Endothelial cell of hepatic sinusoid (primary cell): ENCODE data around the gene RTP2.

Experiments
- in situ Hi-C: cut with HindIII; loops from 2 replicates; pipeline ENCODE4 v1.10.0; 2017; ENCODE audit warnings: low sequenced_read_pairs

The RTP2 gene, protein sequence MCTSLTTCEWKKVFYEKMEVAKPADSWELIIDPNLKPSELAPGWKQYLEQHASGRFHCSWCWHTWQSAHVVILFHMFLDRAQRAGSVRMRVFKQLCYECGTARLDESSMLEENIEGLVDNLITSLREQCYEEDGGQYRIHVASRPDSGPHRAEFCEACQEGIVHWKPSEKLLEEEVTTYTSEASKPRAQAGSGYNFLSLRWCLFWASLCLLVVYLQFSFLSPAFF

DNA sequence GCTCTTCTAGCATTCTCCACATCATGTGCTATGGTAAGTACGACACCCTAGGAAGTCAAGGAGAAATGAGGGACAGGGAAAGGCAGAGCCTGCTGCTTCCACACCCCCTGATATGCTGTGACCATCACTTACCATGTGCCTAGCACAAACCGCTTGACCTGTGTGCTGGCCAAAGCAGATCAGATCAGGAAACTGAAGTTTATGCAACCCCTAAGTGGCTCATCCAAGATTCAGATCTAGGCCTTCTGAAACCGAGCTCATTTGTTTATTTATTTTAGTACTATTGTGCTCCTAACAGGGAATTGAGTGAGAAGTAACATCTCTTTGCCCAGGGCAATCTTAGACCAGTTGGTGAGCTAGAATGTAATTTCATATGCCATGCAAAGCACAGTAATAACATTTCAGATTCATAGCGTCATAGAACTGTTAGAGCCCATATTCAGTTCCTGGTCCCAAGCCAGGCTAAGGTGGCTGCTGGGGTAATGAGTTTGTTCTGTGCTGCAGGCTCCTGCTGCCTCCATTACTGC lies at the start of gene RTP2:
Gene RTP2 (minus strand): TSS at position 51 of the 527 bp plus-strand sequence. CDS start 429 bp downstream, outside the sequence.
- in situ Hi-C loops = no loop called here

GRCh38 chr3:187750513-187751123 lies 48.3 kb upstream of the RTP2 start:
- in situ Hi-C loops = no loop called here

DNA sequence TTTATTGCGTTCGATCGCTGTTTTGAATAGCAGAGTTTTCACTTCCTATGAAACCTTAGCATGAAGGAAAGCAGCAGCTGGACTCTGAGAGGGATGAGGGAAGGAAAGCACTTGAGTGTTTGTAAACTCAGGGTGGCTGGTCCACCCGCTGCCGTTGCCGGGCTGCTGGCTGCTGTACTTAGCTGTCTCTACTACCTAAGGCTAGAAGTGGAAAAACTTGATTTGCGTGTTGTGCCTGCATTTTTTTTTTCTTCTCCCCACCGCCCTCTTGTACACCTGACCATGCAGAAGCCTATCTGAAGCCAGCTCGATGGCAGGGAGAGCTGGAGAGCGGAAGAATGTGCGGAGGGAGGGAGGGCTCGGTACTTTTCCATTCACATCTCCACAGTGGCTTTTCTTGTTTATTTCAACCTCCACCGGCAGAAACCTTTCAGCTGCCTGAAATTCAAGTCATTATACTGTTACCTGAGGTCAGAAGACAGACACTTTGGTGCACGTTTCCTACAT lies 47.7 kb upstream of the RTP2 start:
- in situ Hi-C loops = no loop called here

GRCh38 chr3:187748050-187748481 lies 45.7 kb upstream of the RTP2 start:
- in situ Hi-C loops = loop anchor here (5.0 to 25.0 kb wide), 9 partner anchors 59 to 1119 kb away; partner anchors contain the start of gene LPP

- in situ Hi-C loops = loop anchor here (5.0 to 25.0 kb wide), 9 partner anchors 60 to 1120 kb away; partner anchors contain the start of gene LPP
Measured at GRCh38 chr3:187747506-187747905, 45.1 kb upstream of the RTP2 start.

- in situ Hi-C loops = loop anchor here (5.0 to 25.0 kb wide), 9 partner anchors 61 to 1121 kb away; partner anchors contain the start of gene LPP
Measured at GRCh38 chr3:187746442-187747281, 44.3 kb upstream of the RTP2 start.

- in situ Hi-C loops = loop anchor here (5.0 to 25.0 kb wide), 9 partner anchors 61 to 1121 kb away; partner anchors contain the start of gene LPP
Measured at GRCh38 chr3:187746059-187746441, 43.7 kb upstream of the RTP2 start.

- in situ Hi-C loops = loop anchor here (5.0 to 25.0 kb wide), 9 partner anchors 62 to 1122 kb away; partner anchors contain the start of gene LPP
Measured at GRCh38 chr3:187745201-187746058, 43.1 kb upstream of the RTP2 start, which contains the start of gene BCL6. BCL6 (minus strand) TSS chr3:187745468; CDS start chr3:187733693, 11,775 bp downstream.

GRCh38 chr3:187744169-187745151 lies 42.1 kb upstream of the RTP2 start:
- in situ Hi-C loops = loop anchor here (5.0 to 25.0 kb wide), 10 partner anchors 63 to 1208 kb away; partner anchors contain the start of gene LPP

- in situ Hi-C loops = loop anchor here (5.0 to 25.0 kb wide), 7 partner anchors 311 to 1209 kb away; no protein-coding TSS in a partner anchor
Measured at GRCh38 chr3:187743195-187744141, 41.1 kb upstream of the RTP2 start.

DNA sequence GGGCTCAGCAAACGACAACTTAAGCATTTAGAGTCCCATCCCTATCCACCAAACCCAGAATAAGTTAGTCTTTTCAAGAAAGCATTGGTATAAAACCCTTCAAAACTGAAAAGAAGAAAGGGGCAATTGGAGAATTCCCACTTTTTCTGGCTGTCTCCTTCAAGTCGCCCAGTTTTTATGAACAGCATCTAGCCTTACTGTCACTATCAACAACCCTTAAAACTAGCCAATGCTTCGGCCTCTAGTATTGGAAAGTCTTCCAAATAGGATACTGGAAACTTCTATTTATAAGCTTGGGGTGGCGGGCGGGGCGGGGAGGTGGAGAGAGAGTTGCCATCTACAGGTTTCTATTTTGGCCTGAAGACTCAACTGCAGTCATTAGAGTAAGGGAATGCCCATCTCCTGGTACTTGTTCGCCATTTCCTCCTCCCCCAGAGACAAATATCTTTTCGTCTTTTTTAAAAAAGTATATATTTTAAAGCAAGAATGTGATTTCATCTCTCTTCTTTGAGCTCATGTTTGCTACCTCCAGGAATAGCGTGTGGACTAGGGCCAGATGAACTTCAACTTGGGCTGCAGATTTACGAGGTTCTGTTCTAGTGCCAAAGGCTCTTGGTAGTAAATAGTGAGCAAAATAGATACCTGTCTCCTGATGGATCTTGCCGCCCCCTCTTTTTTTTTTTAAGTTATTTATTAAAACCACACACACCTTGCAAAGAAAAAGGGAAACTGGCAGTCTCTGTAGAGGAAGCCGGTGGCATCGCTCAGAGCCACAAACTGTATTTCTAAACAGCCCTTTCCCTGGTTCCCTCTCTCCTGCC lies 40.2 kb upstream of the RTP2 start:
- in situ Hi-C loops = loop anchor here (5.0 to 25.0 kb wide), 7 partner anchors 312 to 1210 kb away; no protein-coding TSS in a partner anchor

- in situ Hi-C loops = loop anchor here (5.0 to 25.0 kb wide), 7 partner anchors 313 to 1211 kb away; no protein-coding TSS in a partner anchor
Measured at GRCh38 chr3:187741403-187742350, 39.3 kb upstream of the RTP2 start.

GRCh38 chr3:187740421-187741399 lies 38.4 kb upstream of the RTP2 start:
- in situ Hi-C loops = loop anchor here (5.0 to 25.0 kb wide), 7 partner anchors 314 to 1212 kb away; no protein-coding TSS in a partner anchor
